ENCODE data around the gene ATP8B3. TPM values are rescaled to one million over a fixed set of nuclear protein-coding genes. Genes with fewer than 3 reads are reported as not detected.
"Not testable (repeated sequence)": the region's sequence is repeated elsewhere in the genome, so short reads cannot be mapped to it uniquely, and the experiment has no call there.

Gene ATP8B3
- total and polyA plus RNA-seq, 7 donors, result under 0.01 to 3.9 (median 0.68) TPM; not detected in 2

DNA sequence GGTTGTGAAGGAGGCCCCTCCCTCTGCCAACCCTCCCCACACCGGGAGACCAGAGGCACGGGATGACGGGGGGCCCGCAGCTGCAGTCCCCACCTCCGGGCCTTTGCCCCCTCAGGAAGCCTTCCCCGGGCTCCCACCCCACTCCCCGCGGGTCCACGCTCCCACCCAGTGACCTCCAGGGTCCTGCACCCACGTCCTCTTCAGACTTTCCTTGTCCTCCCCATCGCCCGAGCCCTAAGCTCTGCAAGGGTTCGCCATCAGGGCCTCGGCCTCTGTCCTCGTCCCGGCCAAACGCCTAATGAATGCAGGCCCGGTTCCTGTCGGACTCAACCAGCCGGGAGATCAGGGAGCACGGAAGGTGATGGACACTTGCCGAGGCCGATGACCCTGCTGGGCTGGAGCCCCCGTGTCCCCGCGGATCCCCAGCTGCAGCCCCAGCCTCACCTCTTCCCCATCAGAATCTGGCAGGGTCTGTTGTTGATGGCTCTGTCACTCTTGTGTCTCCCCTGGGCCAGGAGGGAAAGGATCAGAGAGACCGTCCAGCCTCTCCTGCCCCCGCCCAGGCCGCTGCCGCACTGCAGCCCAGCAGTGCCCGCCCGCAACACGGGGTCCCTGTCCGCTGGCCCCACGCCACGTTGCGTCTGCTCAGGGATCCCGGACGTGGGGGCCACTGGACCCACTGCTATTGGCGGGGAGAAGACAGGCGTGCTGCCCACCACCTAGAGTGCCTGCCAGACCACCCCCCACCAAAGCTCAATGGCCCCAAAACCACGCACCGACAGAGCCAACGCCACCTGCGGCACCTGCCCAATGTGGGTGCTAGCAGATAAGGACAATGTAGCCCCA is 5.7 kb downstream of the ATP8B3 start:
- 77 to 85% methylated on average over 45 of the region's 45 CpGs for WGBS, 2 donors
- peaks cover 0 to 1% (median 0%) of the 10 kb centered on the region in 4 donors for H3K4me1 ChIP-seq
- intact Hi-C loops (cut with DNase I), result no loop called here
- no peak overlapping the region for H3K27ac ChIP-seq
- DNase-seq, result no peak
- H3K36me3 ChIP-seq, result no peaks in the 10 kb centered on the region
- TF ChIP-seq POLR2AphosphoS5 (IDR thresholded peaks at IDR 0.05), result no peak
- no peak for TF ChIP-seq POLR2A (IDR thresholded peaks at IDR 0.05)
- TF ChIP-seq, protein P1, sequence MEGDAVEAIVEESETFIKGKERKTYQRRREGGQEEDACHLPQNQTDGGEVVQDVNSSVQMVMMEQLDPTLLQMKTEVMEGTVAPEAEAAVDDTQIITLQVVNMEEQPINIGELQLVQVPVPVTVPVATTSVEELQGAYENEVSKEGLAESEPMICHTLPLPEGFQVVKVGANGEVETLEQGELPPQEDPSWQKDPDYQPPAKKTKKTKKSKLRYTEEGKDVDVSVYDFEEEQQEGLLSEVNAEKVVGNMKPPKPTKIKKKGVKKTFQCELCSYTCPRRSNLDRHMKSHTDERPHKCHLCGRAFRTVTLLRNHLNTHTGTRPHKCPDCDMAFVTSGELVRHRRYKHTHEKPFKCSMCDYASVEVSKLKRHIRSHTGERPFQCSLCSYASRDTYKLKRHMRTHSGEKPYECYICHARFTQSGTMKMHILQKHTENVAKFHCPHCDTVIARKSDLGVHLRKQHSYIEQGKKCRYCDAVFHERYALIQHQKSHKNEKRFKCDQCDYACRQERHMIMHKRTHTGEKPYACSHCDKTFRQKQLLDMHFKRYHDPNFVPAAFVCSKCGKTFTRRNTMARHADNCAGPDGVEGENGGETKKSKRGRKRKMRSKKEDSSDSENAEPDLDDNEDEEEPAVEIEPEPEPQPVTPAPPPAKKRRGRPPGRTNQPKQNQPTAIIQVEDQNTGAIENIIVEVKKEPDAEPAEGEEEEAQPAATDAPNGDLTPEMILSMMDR (IDR thresholded peaks at IDR 0.05), result no peak
- TF ChIP-seq EP300 (IDR thresholded peaks at IDR 0.05), result no peak
- no peak overlapping the region for H3K4me3 ChIP-seq
- H3K27me3 ChIP-seq, result no peaks in the 10 kb centered on the region
- no peaks in the 10 kb centered on the region for H3K9me3 ChIP-seq

DNA sequence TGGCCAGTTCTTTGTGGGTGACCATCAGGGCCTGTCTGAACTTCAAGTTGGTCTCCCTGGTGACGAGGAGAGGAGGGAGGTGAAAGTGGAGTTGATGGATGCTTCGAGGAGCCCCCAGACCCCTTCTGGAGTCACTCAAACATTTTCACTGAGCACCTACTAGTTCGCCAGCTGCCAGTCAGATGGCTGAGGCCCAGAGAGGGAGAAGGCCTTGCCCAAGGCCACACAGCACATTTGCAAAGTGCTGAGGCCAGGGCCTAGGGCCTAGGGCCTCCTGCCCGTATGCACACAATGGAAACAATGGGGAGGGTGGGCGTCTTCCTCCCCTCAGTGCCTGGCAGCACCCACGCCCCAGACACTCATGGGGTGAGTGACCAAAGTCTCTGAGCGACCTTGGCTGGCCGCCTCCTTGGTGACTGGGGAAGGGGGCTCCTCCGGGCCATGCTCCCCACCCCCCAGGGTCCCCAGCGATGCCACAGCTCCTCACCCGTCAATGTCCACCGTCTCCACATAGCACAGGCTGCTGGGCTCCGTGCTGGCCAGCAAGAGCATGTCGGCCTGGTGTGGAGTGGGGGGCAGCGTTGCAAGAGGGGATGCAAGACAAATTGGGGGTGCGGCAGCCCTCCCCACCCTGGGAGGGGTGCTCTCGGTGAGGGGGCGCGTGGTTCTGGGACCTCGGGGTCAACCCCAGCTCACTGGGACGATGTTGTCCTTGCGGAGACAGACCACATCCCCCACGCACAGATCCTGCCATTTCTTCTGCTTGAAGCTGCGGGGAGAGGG is 6.5 kb downstream of the ATP8B3 start:
- no peaks in the 10 kb centered on the region for H3K27me3 ChIP-seq
- H3K9me3 ChIP-seq, result no peaks in the 10 kb centered on the region
- WGBS, 2 donors, result 84 to 90% methylated on average over 24 of the region's 24 CpGs
- no peaks in the 10 kb centered on the region for H3K4me1 ChIP-seq
- TF ChIP-seq, protein P1 (IDR thresholded peaks at IDR 0.05), result no peak
- TF ChIP-seq POLR2AphosphoS5 (IDR thresholded peaks at IDR 0.05) (no peak), EP300 (IDR thresholded peaks at IDR 0.05) (no peak), POLR2A (IDR thresholded peaks at IDR 0.05) (no peak)
- intact Hi-C loops (cut with DNase I), result no loop called here
- H3K4me3 ChIP-seq, result no peak overlapping the region
- H3K27ac ChIP-seq, result no peak overlapping the region
- H3K36me3 ChIP-seq, result no peaks in the 10 kb centered on the region
- DNase-seq, result no peak

DNA sequence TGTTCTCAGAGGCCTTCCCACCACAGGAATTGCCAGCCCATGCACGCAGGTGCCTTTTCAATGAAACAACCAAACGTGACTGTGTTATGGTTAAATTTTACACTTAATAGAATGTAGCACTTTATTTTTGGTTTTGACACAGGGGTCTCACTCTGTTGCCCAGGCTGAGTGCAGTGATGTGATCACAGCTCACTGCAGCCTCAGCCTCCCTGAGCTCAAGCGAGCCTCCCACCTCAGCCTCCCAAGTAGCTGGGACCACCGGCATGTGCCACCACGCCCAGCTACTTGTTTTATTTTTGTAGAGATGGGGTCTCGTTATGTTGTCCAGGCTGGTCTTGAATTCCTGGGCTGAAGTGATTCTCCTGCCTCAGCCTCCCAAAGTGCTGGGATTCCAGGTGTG is 7.2 kb downstream of the ATP8B3 start:
- no peak for TF ChIP-seq EP300 (IDR thresholded peaks at IDR 0.05)
- no peak for TF ChIP-seq POLR2A (IDR thresholded peaks at IDR 0.05)
- TF ChIP-seq, protein P1 (IDR thresholded peaks at IDR 0.05), result no peak
- Histone ChIP-seq H3K9me3 (no peaks in the 10 kb centered on the region), H3K36me3 (no peaks in the 10 kb centered on the region), H3K4me1 (no peaks in the 10 kb centered on the region), H3K4me3 (no peak overlapping the region), H3K27me3 (no peaks in the 10 kb centered on the region), H3K27ac (no peak overlapping the region)
- intact Hi-C loops (cut with DNase I), result no loop called here
- DNase-seq, result no peak
- 75 to 91% methylated on average over 6 of the region's 6 CpGs for WGBS, 2 donors

DNA sequence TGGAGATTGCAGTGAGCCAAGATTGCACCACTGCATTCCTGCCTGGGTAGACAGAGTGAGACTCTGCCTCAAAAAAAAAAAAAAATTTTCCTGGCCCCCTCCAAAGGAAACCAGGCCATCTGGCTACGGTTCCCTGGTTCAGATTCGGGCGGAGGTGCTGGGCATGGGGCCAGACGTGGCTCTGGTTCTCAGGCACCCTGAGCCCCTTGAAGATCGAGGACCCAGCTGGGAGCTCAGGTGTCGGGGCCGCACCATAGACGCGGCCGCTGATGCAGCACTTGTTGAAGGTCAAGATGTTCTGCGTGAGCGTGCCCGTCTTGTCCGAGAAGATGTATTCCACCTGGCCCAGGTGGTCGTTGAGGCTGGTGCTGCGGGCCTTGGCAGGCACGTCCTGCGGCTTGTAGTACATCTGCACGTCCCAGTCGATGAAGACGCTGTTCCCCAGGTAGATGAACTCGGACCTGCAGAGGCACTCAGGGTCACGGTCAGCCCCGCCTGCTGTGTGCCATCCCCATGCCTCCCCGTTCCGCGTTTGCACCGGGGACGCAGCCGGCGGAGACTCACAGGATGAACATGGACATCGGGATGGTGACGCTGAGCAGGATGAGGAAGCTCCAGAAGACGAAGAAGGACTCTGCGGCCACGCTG is 12.3 kb downstream of the ATP8B3 start:
- TF ChIP-seq POLR2AphosphoS5 (IDR thresholded peaks at IDR 0.05), result no peak
- peaks cover 3 to 19% (median 17%) of the 10 kb centered on the region in 3 donors for H3K27me3 ChIP-seq
- DNase-seq, result no peak
- WGBS, 2 donors, result 74 to 86% methylated on average over 36 of the region's 36 CpGs
- H3K36me3 ChIP-seq, result no peaks in the 10 kb centered on the region
- H3K4me3 ChIP-seq, result no peak overlapping the region
- no peaks in the 10 kb centered on the region for H3K9me3 ChIP-seq
- no peak overlapping the region for H3K27ac ChIP-seq
- H3K4me1 ChIP-seq, result peaks cover 0 to 9% (median 5%) of the 10 kb centered on the region in 4 donors
- intact Hi-C loops (cut with DNase I), result no loop called here

DNA sequence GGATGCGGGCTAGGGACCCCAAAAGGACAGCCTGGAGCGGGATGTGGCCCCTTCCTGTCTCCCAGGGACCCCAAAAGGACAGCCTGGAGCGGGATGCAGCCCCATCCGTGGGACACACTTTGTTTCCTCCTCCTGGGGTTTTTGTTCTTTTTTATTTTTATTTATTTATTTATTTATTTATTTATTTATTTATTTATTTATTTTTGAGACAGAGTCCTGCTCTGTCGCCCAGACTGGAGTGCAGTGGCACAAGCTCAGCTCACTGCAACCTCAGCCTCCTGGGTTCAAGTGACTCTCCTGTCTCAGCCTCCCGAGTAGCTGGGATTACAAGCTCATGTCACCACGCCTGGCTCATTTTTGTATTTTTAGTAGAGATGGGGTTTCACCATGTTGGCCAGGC is 14.8 kb downstream of the ATP8B3 start:
- H3K9me3 ChIP-seq; H3K4me3 ChIP-seq; intact Hi-C loops (cut with DNase I); H3K27ac ChIP-seq; H3K4me1 ChIP-seq; DNase-seq; H3K36me3 ChIP-seq: not testable (repeated sequence)
- H3K27me3 ChIP-seq, result peaks cover 3 to 25% (median 17%) of the 10 kb centered on the region in 3 donors
- 78 to 90% methylated on average over 7 of the region's 7 CpGs for WGBS, 2 donors

All from sigmoid colon (tissue), 7 donors.